Keratinocyte (primary cell): ENCODE data around the gene FREM2. TPM values are rescaled to one million over a fixed set of nuclear protein-coding genes. Genes with fewer than 3 reads are reported as not detected.

ENCODE experiments used
- DNase-seq: peaks from one replicate; pipeline ENCODE4 v3.0.0-alpha.2; 2011; ENCODE audit warnings: low read depth, missing footprints, low spot score
- FAIRE-seq: peaks from 2 replicates; lab custom pipeline; 2011; peaks lifted over from hg19 to GRCh38; lab: Jason Lieb, UNC
- H2AFZ ChIP-seq: 2 replicates; pipeline ENCODE4 v1.6.0; 2012; ENCODE audit warnings: low read length, control low read depth, inconsistent platforms; ENCODE audit not compliant: control insufficient read depth
- H3K27ac ChIP-seq: 2 replicates; pipeline ENCODE4 v1.5.1; 2011; ENCODE audit warnings: low read length; ENCODE audit not compliant: control insufficient read depth, insufficient read depth
- H3K27me3 ChIP-seq: 3 replicates; pipeline ENCODE4 v1.6.0; 2011; ENCODE audit warnings: low read length; ENCODE audit not compliant: control insufficient read depth, insufficient read depth; ENCODE audit errors: extremely low read depth
- H3K36me3 ChIP-seq, 2 experiments: 2 replicates in 1 of 2; 3 replicates in 1 of 2; pipeline ENCODE4 v1.5.1; 2011; ENCODE audit warnings: low read length in 2 of 2, mild to moderate bottlenecking in 1 of 2; ENCODE audit not compliant: control insufficient read depth in 2 of 2, insufficient read depth in 2 of 2; ENCODE audit errors: extremely low read depth in 1 of 2
- H3K4me1 ChIP-seq: 3 replicates; pipeline ENCODE4 v1.5.1; 2011; ENCODE audit warnings: low read length; ENCODE audit not compliant: control insufficient read depth, insufficient read depth; ENCODE audit errors: extremely low read depth
- H3K4me2 ChIP-seq: 3 replicates; pipeline ENCODE4 v1.6.0; 2011; ENCODE audit warnings: low read depth, low read length; ENCODE audit not compliant: control insufficient read depth, insufficient read depth; ENCODE audit errors: extremely low read depth
- H3K4me3 ChIP-seq, 3 experiments: fragments of 200-600 bp in 1 of 3; sonication (generic) in 1 of 3; 2 replicates in 2 of 3; 3 replicates in 1 of 3; pipeline ENCODE4 v1.5.1; 2011 to 2016; ENCODE audit warnings: low read length in 3 of 3, mild to moderate bottlenecking in 3 of 3, control low read depth in 2 of 3, inconsistent platforms in 1 of 3, low read depth in 1 of 3, mixed read lengths in 1 of 3, mixed run types in 1 of 3, moderate library complexity in 1 of 3; ENCODE audit not compliant: control insufficient read depth in 2 of 3, insufficient read depth in 2 of 3; ENCODE audit errors: extremely low read depth in 1 of 3
- H3K79me2 ChIP-seq: 2 replicates; pipeline ENCODE4 v1.6.0; 2012; ENCODE audit warnings: low read length; ENCODE audit not compliant: control insufficient read depth, insufficient read depth
- H3K9ac ChIP-seq: 3 replicates; pipeline ENCODE4 v1.6.0; 2011; ENCODE audit warnings: low read length; ENCODE audit not compliant: control insufficient read depth, insufficient read depth; ENCODE audit errors: extremely low read depth
- H3K9me1 ChIP-seq: 3 replicates; pipeline ENCODE4 v1.6.0; 2011; ENCODE audit warnings: low read length; ENCODE audit not compliant: control insufficient read depth, insufficient read depth; ENCODE audit errors: extremely low read depth
- H3K9me3 ChIP-seq: 2 replicates; pipeline ENCODE4 v1.5.1; 2012; ENCODE audit warnings: low read depth, low read length; ENCODE audit not compliant: control insufficient read depth
- H4K20me1 ChIP-seq: 3 replicates; pipeline ENCODE4 v1.6.0; 2011; ENCODE audit warnings: low read length; ENCODE audit not compliant: control insufficient read depth, insufficient read depth; ENCODE audit errors: extremely low read depth
- CTCF ChIP-seq, 3 experiments: IDR thresholded peaks in 1 of 3; conservative IDR thresholded peaks in 1 of 3; optimal IDR thresholded peaks in 1 of 3; 2 replicates in 2 of 3; 3 replicates in 1 of 3; pipeline versions ENCODE3 to v1.5.1; 2011; ENCODE audit warnings: low read length in 3 of 3, mild to moderate bottlenecking in 3 of 3, moderate library complexity in 2 of 3, control low read depth in 1 of 3, inconsistent platforms in 1 of 3; ENCODE audit not compliant: insufficient read depth in 2 of 3; ENCODE audit errors: extremely low read depth in 1 of 3
- EZH2 ChIP-seq: IDR thresholded peaks from one replicate; pipeline ENCODE4 v1.6.1; 2012; ENCODE audit warnings: inconsistent platforms, mild to moderate bottlenecking, low read length, moderate library complexity
- dilution Hi-C: fragments of 300-500 bp; cut with MboI; formaldehyde crosslinking; loops from one replicate; pipeline ENCODE4 v1.7.0; 2020; ENCODE audit warnings: low sequenced_read_pairs; ENCODE audit not compliant: extremely low pct_ligation_motif_present
- polyA plus RNA-seq, 5 experiments: library from polyadenylated mRNA; depleted of rRNA in 3 of 5; stranded (reverse) in 3 of 5; stranded (forward) in 1 of 5; unstranded in 1 of 5; fragments of >200 nt; gene quantifications; 1 replicate in 1 of 5; 2 replicates in 3 of 5; 3 replicates in 1 of 5; pipeline versions ENCODE4 v1.2.1 to v1.2.3, GENCODE V29; 2011 to 2012; ENCODE audit warnings: missing spikeins in 2 of 5, low read depth in 1 of 5, low replicate concordance in 1 of 5

FREM2 gene
- polyA plus RNA-seq, 1 donor (not counting 4 experiments of a cell fraction or from before 2014, with no cell fraction given) = 0.01 TPM

- Histone ChIP-seq H3K36me3 (no peaks in the 10 kb centered on the region), H3K27ac (no peak overlapping the region), H3K9me3 (peaks cover 2% of the 10 kb centered on the region), H2AFZ (no peak overlapping the region), H3K79me2 (no peaks in the 10 kb centered on the region), H3K27me3 (no peaks in the 10 kb centered on the region), H3K9me1 (no peaks in the 10 kb centered on the region), H4K20me1 (no peaks in the 10 kb centered on the region), H3K4me2 (no peak overlapping the region), H3K4me3 (no peak overlapping the region), H3K4me1 (no peaks in the 10 kb centered on the region), H3K9ac (no peak overlapping the region)
- FAIRE-seq (no peak), DNase-seq (no peak)
- TF ChIP-seq EZH2 (no peak), CTCF (optimal IDR thresholded peaks at IDR 0.05 in 1 of 3, IDR thresholded peaks at IDR 0.05 in 1 of 3, conservative IDR thresholded peaks at IDR 0.05 in 1 of 3; ENCODE audit: extremely low read depth in 1 of 3, insufficient read depth in 2 of 3, low read length in 3 of 3) (no peak)
- dilution Hi-C loops = no loop called here
Measured at GRCh38 chr13:38777347-38778119, 90.7 kb downstream of the FREM2 start.

- dilution Hi-C loops = no loop called here
- Histone ChIP-seq H3K9me1 (no peaks in the 10 kb centered on the region), H4K20me1 (no peaks in the 10 kb centered on the region), H3K4me1 (no peaks in the 10 kb centered on the region), H3K4me3 (no peak overlapping the region), H3K9me3 (peaks cover 2% of the 10 kb centered on the region), H3K27ac (no peak overlapping the region), H3K4me2 (no peak overlapping the region), H3K27me3 (no peaks in the 10 kb centered on the region), H3K79me2 (no peaks in the 10 kb centered on the region), H3K36me3 (no peaks in the 10 kb centered on the region), H2AFZ (no peak overlapping the region), H3K9ac (no peak overlapping the region)
- no peak for TF ChIP-seq EZH2
- TF ChIP-seq CTCF (optimal IDR thresholded peaks at IDR 0.05 in 1 of 3, IDR thresholded peaks at IDR 0.05 in 1 of 3, conservative IDR thresholded peaks at IDR 0.05 in 1 of 3; ENCODE audit: extremely low read depth in 1 of 3, insufficient read depth in 2 of 3, low read length in 3 of 3) = no peak
- FAIRE-seq = no peak
- DNase-seq = no peak
Measured at GRCh38 chr13:38781539-38781938, 94.7 kb downstream of the FREM2 start.
